Measurements from ENCODE around the gene DUT.

DNA sequence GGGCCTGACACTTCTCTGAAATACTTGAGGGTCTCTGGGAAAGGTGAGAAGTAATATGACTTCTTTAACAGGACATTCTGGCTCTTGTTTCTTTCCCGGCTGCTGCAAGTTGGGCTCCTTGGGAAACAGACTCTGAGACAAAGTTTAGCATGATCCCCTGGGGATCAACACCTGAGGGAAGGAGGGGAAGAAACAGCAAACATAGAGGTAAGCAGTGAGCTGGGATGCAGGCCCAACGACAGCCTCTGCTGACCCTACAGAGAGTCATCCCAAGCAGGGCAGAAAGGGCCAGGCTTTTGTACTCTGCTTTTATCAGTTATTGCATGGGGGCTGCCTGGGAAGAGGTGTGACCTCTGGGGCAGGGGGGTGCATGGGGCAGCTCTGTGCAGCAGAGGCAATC, 26.8 kb upstream of the DUT start:
- TF ChIP-seq TGIF2 (CRISPR knock-in tag; IDR thresholded peaks at IDR 0.05): no peak
- no peak for TF ChIP-seq E2F5 (CRISPR knock-in tag; IDR thresholded peaks at IDR 0.05)
- no peak for TF ChIP-seq KLF16 (IDR thresholded peaks at IDR 0.05)

All from K562 (cell line).